Epithelial cell of esophagus (primary cell): ENCODE data around the gene SLC22A3.
"Not testable (repeated sequence)": the region's sequence is repeated elsewhere in the genome, so short reads cannot be mapped to it uniquely, and the experiment has no call there.

Experiments
- DNase-seq: peaks from one replicate; pipeline ENCODE4 v3.0.0; 2010; ENCODE audit warnings: low read depth
- H3K4me3 ChIP-seq: 2 replicates; pipeline ENCODE4 v1.5.1; 2011; ENCODE audit warnings: mild to moderate bottlenecking, low read length, control low read depth
- CTCF ChIP-seq: IDR thresholded peaks from 2 replicates; pipeline ENCODE4 v1.5.1; 2011; ENCODE audit warnings: low read depth, mild to moderate bottlenecking, low read length, control low read depth, inconsistent platforms; ENCODE audit not compliant: insufficient read depth; ENCODE audit errors: missing control alignments

The SLC22A3 gene

GRCh38 chr6:160438481-160438880, 90.3 kb downstream of the SLC22A3 start:
- no peak overlapping the region for H3K4me3 ChIP-seq
- TF ChIP-seq CTCF = no peak
- DNase-seq = no peak

DNA sequence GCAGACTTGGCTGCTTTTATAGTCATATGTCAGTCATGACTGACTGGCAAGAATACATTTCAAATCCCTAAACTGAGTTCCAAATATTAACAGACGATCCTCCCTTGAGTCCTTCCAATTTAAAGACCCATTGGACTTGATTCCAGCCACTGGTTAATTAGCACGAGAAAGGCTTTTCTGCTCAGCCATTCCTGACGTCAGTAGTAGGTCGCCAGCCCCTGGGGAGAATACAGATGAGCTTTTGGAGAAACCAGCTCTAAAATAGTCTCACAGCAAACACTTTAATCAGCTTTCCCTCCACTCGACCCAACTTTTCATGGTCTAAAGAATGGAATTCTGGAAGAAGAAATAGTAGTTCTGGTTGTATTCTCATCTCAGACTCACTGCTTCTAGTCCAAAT, 91.6 kb downstream of the SLC22A3 start:
- no peak overlapping the region for H3K4me3 ChIP-seq
- TF ChIP-seq CTCF = no peak
- no peak for DNase-seq

- no peak overlapping the region for H3K4me3 ChIP-seq
- no peak for TF ChIP-seq CTCF
- DNase-seq = no peak
These were observed 94.0 kb downstream of the SLC22A3 start for GRCh38 chr6:160442151-160442550.

- DNase-seq = no peak
- no peak for TF ChIP-seq CTCF
- no peak overlapping the region for H3K4me3 ChIP-seq
These were observed 97.0 kb downstream of the SLC22A3 start for GRCh38 chr6:160445130-160445529.

DNA sequence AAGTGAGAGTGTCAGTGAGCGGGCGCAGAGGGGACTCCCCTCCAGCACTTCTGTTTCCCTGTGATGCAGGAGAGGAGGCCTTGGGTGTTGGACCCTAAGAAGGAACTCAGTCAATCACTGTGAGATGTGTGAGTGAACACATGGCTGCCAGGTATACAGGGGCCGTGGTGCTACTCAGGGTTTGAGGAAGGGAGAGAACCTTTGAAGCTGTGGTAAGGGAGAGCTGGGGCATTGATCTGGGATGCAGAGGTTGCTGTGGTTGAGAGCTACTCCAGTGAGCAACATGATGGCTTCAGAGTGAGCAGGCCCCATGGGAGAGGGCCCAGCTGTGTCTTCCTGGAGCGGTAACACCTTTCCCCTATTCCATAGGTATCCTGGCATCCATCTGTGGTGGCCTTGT, 99.2 kb downstream of the SLC22A3 start:
- no peak for TF ChIP-seq CTCF
- no peak for DNase-seq
- H3K4me3 ChIP-seq = no peak overlapping the region

GRCh38 chr6:160449787-160450186, 101.6 kb downstream of the SLC22A3 start:
- not testable (repeated sequence) for H3K4me3 ChIP-seq, DNase-seq

GRCh38 chr6:160450849-160451248, 102.7 kb downstream of the SLC22A3 start:
- no peak for TF ChIP-seq CTCF
- H3K4me3 ChIP-seq = no peak overlapping the region
- DNase-seq = no peak

GRCh38 chr6:160454303-160454702, 106.1 kb downstream of the SLC22A3 start:
- no peak for TF ChIP-seq CTCF
- no peak for DNase-seq
- H3K4me3 ChIP-seq = no peak overlapping the region
